ENCODE data around the gene LHX1. TPM values are rescaled to one million over a fixed set of nuclear protein-coding genes. Genes with fewer than 3 reads are reported as not detected.

The LHX1 gene
- total and polyA plus RNA-seq, 9 of the 15 experiments (the other 6 are each of a cell fraction or from before 2014, with no cell fraction given) = 0.05 to 0.64 (median 0.07) TPM; not detected in 6

DNA sequence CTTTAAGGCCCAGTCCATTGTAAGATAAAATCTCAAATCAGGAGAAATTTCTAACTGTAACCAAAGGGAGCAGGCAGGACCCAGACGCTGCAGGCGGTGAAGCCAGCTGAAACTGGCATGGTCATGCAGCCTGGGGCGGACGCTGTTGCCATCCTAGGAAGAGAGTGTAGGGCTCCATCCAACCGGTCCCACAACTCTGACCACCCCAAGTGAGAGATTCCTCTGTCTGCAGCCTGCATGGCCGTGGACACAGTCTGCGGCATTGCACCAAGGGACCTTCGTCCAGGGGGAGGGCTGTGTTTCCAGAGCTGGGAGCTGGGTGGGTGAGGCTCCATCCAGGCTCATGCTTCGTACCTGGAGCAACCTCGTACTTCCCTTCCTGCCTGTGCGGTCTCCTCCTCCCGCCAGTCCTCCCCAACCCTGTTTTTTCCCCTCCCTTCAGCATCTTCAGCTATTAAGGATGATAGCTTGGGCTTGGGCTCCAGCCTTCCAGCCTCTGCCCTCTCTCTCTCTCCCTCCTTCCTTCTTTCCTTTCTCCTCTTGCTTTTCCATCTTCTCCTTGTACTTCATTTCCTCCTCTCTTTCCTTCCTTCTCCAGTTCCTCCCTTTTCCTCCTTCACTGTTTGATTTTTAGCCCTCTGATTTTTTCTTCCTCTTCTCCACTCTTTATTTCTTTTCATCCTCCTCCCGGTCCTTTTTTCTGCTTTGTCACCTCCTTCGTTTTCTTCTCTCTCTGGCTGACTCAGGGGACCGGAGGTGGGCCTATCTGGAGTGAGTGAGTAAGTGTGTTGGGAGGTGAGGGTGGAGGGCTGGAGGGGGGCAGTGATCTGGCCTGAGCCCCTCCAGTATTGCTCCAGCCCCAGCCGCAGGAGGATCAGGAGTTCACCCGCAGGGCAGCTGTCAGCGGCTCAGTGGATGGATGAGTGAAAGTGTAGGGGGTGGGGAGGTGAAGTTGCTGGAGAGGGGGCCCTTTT is 17.0 kb upstream of the LHX1 start (continued):
- TF ChIP-seq C11orf30 (IDR thresholded peaks at IDR 0.05; ENCODE audit: low read depth) (peak; percentile 86), EGR1 (conservative IDR thresholded peaks at IDR 0.05) (peak; percentile 9), VEZF1 (CRISPR knock-in tag; IDR thresholded peaks at IDR 0.05) (peak; percentile 63), EHMT2 (IDR thresholded peaks at IDR 0.05) (0 out of 2 replicates have a peak, but pooled peaks have one; percentile 29), ARID1B (IDR thresholded peaks at IDR 0.05) (peak; percentile 64; the same call in 1 of the 2 replicates), MYC (IDR thresholded peaks at IDR 0.05; ENCODE audit: low read depth, low read length) (no peak), MYC (CRISPR knock-in tag; IDR thresholded peaks at IDR 0.05; ENCODE audit: borderline replicate concordance, low read depth) (no peak), POLR2G (IDR thresholded peaks at IDR 0.05; ENCODE audit: low read depth, low read length) (no peak), GATAD2A (IDR thresholded peaks at IDR 0.05) (peak; percentile 11; the same call in 1 of the 2 replicates), MAFK (IDR thresholded peaks at IDR 0.05; ENCODE audit: low read length) (no peak), ETV5 (CRISPR knock-in tag; IDR thresholded peaks at IDR 0.05; ENCODE audit: low read depth) (no peak), SMC3 (conservative IDR thresholded peaks at IDR 0.05; ENCODE audit: insufficient read depth, low read depth, low read length) (no peak), ARNT (IDR thresholded peaks at IDR 0.05) (0 out of 4 replicates have a peak, but pooled peaks of 1 of the 2 experiments have one; percentile 20), PRDM10 (IDR thresholded peaks at IDR 0.05; ENCODE audit: partially characterized antibody) (peak; percentile 12)
- TF ChIP-seq, protein P1, sequence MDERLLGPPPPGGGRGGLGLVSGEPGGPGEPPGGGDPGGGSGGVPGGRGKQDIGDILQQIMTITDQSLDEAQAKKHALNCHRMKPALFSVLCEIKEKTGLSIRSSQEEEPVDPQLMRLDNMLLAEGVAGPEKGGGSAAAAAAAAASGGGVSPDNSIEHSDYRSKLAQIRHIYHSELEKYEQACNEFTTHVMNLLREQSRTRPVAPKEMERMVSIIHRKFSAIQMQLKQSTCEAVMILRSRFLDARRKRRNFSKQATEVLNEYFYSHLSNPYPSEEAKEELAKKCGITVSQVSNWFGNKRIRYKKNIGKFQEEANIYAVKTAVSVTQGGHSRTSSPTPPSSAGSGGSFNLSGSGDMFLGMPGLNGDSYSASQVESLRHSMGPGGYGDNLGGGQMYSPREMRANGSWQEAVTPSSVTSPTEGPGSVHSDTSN (CRISPR knock-in tag; IDR thresholded peaks at IDR 0.05; ENCODE audit: low read depth) = no peak
- TF ChIP-seq, protein P1 (tag; conservative IDR thresholded peaks at IDR 0.05; ENCODE audit: low read depth) = peak; percentile 86
- TF ChIP-seq, protein P2, sequence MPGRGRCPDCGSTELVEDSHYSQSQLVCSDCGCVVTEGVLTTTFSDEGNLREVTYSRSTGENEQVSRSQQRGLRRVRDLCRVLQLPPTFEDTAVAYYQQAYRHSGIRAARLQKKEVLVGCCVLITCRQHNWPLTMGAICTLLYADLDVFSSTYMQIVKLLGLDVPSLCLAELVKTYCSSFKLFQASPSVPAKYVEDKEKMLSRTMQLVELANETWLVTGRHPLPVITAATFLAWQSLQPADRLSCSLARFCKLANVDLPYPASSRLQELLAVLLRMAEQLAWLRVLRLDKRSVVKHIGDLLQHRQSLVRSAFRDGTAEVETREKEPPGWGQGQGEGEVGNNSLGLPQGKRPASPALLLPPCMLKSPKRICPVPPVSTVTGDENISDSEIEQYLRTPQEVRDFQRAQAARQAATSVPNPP (IDR thresholded peaks at IDR 0.05; ENCODE audit: borderline replicate concordance, insufficient read depth, insufficient read length) = no peak
